Vagina (tissue), 2 donors: ENCODE results near the gene SOCS2.

ENCODE experiments used
- POLR2A ChIP-seq, 2 donors: fragments of 450-650 bp; IDR thresholded peaks; one replicate each; pipeline ENCODE4 v1.6.1; 2017; ENCODE audit warnings: antibody characterized with exemption in 2 of 2, mild to moderate bottlenecking in 2 of 2, moderate library complexity in 2 of 2
- POLR2AphosphoS5 ChIP-seq, 2 donors: sonication (generic); formaldehyde crosslinking; IDR thresholded peaks; one replicate each; pipeline ENCODE4 v1.9.0; 2017; ENCODE audit warnings: antibody characterized with exemption in 2 of 2, mild to moderate bottlenecking in 2 of 2, low read depth in 1 of 2; ENCODE audit not compliant: insufficient read depth in 1 of 2
- TF ChIP-seq, protein P1 (sequence below), 3 experiments: fragments of 450-650 bp in 2 of 3; fragments of 200-600 bp in 1 of 3; sonication (generic) in 1 of 3; IDR thresholded peaks; one replicate each; pipeline ENCODE4 v1.5.1; 2017 to 2019; ENCODE audit warnings: antibody characterized with exemption in 3 of 3, mild to moderate bottlenecking in 2 of 3, moderate library complexity in 2 of 3

DNA sequence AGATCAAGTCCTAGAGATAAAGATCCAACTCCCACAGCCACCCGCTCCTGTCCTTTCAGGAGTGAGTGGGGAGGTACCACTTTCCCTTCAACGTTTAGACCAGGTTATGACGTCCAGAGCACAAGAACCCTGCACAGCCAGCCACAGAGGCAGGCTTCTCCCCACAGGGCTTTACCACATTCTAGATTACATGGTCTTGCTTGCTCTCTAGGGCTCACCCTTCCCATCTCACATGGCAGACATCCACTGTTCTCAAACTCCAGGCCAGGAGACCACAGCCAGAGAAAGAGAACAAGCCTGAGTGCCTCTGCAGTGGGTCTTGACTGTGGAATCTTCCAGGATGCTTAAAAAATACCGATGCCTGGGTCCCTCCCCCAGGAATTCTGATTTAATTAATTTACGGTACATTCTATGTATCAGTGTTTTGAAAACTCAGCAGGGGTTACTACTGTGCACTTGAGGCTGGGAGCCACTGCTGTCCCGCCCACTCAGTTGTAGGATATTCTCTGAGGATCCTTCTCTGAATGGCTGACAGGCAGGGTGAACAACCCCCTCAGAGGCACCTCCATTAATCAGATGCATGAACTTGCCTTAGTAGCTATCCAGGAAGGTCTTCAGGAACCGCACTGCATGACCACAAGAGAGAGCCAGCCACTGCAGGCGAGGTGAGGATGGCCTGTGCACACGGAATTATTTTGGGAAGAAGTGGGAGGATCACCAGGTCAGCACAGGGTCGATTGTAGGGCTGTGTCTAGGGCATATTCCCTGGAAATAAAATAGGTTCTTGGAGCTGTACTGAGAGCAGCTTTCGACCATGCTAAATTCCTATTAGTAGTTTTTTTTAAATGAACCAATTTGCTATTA is 21.5 kb upstream of the SOCS2 start:
- TF ChIP-seq, protein P1, sequence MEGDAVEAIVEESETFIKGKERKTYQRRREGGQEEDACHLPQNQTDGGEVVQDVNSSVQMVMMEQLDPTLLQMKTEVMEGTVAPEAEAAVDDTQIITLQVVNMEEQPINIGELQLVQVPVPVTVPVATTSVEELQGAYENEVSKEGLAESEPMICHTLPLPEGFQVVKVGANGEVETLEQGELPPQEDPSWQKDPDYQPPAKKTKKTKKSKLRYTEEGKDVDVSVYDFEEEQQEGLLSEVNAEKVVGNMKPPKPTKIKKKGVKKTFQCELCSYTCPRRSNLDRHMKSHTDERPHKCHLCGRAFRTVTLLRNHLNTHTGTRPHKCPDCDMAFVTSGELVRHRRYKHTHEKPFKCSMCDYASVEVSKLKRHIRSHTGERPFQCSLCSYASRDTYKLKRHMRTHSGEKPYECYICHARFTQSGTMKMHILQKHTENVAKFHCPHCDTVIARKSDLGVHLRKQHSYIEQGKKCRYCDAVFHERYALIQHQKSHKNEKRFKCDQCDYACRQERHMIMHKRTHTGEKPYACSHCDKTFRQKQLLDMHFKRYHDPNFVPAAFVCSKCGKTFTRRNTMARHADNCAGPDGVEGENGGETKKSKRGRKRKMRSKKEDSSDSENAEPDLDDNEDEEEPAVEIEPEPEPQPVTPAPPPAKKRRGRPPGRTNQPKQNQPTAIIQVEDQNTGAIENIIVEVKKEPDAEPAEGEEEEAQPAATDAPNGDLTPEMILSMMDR (IDR thresholded peaks at IDR 0.05) = no peak
- TF ChIP-seq POLR2A (IDR thresholded peaks at IDR 0.05) = no peak
- no peak for TF ChIP-seq POLR2AphosphoS5 (IDR thresholded peaks at IDR 0.05; ENCODE audit: insufficient read depth in 1 of 2, low read depth in 1 of 2)
